Neural progenitor cell (in vitro differentiated cells): ENCODE results near the gene OIP5. TPM values are rescaled to one million over a fixed set of nuclear protein-coding genes. Genes with fewer than 3 reads are reported as not detected.
"Not testable (repeated sequence)": the region's sequence is repeated elsewhere in the genome, so short reads cannot be mapped to it uniquely, and the experiment has no call there.

ENCODE experiments used
- DNase-seq: peaks from one replicate; pipeline ENCODE4 v3.0.0-alpha.2; 2016; ENCODE audit warnings: low spot score
- H2AFZ ChIP-seq: fragments of 200-600 bp; sonication (generic); replicated peaks from 2 replicates; pipeline ENCODE4 v1.6.1; 2016; ENCODE audit warnings: antibody characterized with exemption
- H3F3A ChIP-seq: fragments of 200-600 bp; sonication (generic); 2 replicates; pipeline ENCODE4 v1.6.1; 2016; ENCODE audit warnings: antibody characterized with exemption, low read depth
- H3K27ac ChIP-seq: fragments of 200-600 bp; sonication (generic); 2 replicates; pipeline ENCODE4 v1.5.1; 2016; ENCODE audit warnings: mild to moderate bottlenecking
- H3K27me3 ChIP-seq: fragments of 200-600 bp; sonication (generic); 2 replicates; pipeline ENCODE4 v1.6.1; 2016; ENCODE audit warnings: mild to moderate bottlenecking, moderate library complexity
- H3K36me3 ChIP-seq: fragments of 200-600 bp; sonication (generic); 2 replicates; pipeline ENCODE4 v1.5.1; 2016
- H3K4me1 ChIP-seq: fragments of 200-600 bp; sonication (generic); 2 replicates; pipeline ENCODE4 v1.6.1; 2016; ENCODE audit warnings: mixed run types
- H3K4me2 ChIP-seq: fragments of 200-600 bp; sonication (generic); 2 replicates; pipeline ENCODE4 v1.6.1; 2016
- H3K4me3 ChIP-seq: fragments of 200-600 bp; sonication (generic); 2 replicates; pipeline ENCODE4 v1.5.1; 2016
- H3K79me2 ChIP-seq: fragments of 200-600 bp; sonication (generic); 2 replicates; pipeline ENCODE4 v1.6.1; 2016; ENCODE audit warnings: low read depth
- H3K9ac ChIP-seq: fragments of 200-600 bp; sonication (generic); 2 replicates; pipeline ENCODE4 v1.6.1; 2016
- H3K9me3 ChIP-seq: fragments of 200-600 bp; sonication (generic); 2 replicates; pipeline ENCODE4 v1.5.1; 2016; ENCODE audit warnings: low read depth
- H4K20me1 ChIP-seq: fragments of 200-600 bp; sonication (generic); 2 replicates; pipeline ENCODE4 v1.6.1; 2016; ENCODE audit warnings: low read depth
- H3K27ac Mint-ChIP-seq: 3 replicates; pipeline ENCODE4 v1.8.0; 2021; ENCODE audit warnings: mixed read lengths
- H3K27me3 Mint-ChIP-seq: 2 replicates; pipeline ENCODE4 v1.8.0; 2022; ENCODE audit warnings: low read depth, mild to moderate bottlenecking, inconsistent platforms, moderate library complexity, mixed read lengths; ENCODE audit not compliant: insufficient read depth
- H3K36me3 Mint-ChIP-seq: 3 replicates; pipeline ENCODE4 v1.8.0; 2021; ENCODE audit warnings: mixed read lengths
- H3K4me1 Mint-ChIP-seq: 3 replicates; pipeline ENCODE4 v1.8.0; 2021; ENCODE audit warnings: mixed read lengths
- H3K4me3 Mint-ChIP-seq: 3 replicates; pipeline ENCODE4 v1.8.0; 2021; ENCODE audit warnings: mild to moderate bottlenecking, moderate library complexity, mixed read lengths
- H3K9me3 Mint-ChIP-seq: 3 replicates; pipeline ENCODE4 v1.8.0; 2020; ENCODE audit warnings: mixed read lengths
- CTCF ChIP-seq: fragments of 200-600 bp; sonication (generic); IDR thresholded peaks from 2 replicates; pipeline ENCODE4 v1.5.1; 2017; ENCODE audit warnings: antibody characterized with exemption, mild to moderate bottlenecking
- EZH2 ChIP-seq: fragments of 200-600 bp; sonication (generic); IDR thresholded peaks from 2 replicates; pipeline ENCODE4 v1.6.1; 2017; ENCODE audit warnings: antibody characterized with exemption, mild to moderate bottlenecking, moderate library complexity
- EZH2phosphoT487 ChIP-seq: fragments of 200-600 bp; sonication (generic); IDR thresholded peaks from 2 replicates; pipeline ENCODE4 v1.6.1; 2017; ENCODE audit warnings: antibody characterized with exemption
- total RNA-seq: library from RNA; depleted of rRNA; stranded (reverse); fragments of >200 nt; gene quantifications from 2 replicates; pipeline ENCODE4 v1.2.3, GENCODE V29; 2015; ENCODE audit warnings: low replicate concordance

OIP5 gene
- total RNA-seq, 1 donor from 2014 or later: 70.2 TPM

DNA sequence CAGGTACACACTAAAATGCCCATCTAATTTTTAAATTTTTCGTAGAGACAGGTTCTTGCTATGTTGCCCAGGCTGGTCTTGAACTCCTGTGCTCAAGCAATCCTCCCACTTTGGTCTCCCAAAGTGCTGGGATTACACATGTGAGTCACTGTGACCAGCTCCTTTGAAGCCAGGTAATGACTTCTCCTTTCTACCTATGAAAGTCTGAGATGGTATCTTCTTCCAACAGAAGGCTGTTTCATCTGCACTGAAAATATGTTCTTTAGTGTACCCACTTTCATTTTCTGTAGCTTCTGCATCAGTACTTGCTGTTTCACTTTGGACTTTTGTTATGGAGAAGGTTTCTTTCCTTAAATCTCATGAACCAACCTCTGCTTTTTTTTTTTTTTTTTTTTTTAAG is 8.8 kb downstream of the OIP5 start:
- H3K4me1 Mint-ChIP-seq: no peaks in the 10 kb centered on the region
- no peak overlapping the region for H3K9ac ChIP-seq
- H3K4me2 ChIP-seq: no peak overlapping the region
- H3K4me3 ChIP-seq: no peak overlapping the region
- peaks cover 8% of the 10 kb centered on the region for H3K79me2 ChIP-seq
- H3K9me3 Mint-ChIP-seq: no peaks in the 10 kb centered on the region
- no peaks in the 10 kb centered on the region for H3K27me3 ChIP-seq
- H3K9me3 ChIP-seq: no peaks in the 10 kb centered on the region
- H3K27me3 Mint-ChIP-seq: no peaks in the 10 kb centered on the region
- H3K36me3 Mint-ChIP-seq: peaks cover 37% of the 10 kb centered on the region
- no peaks in the 10 kb centered on the region for H3K4me1 ChIP-seq
- H2AFZ ChIP-seq: no peak overlapping the region
- H3F3A ChIP-seq: no peaks in the 10 kb centered on the region
- no peak for DNase-seq
- no peak overlapping the region for H3K27ac Mint-ChIP-seq
- TF ChIP-seq EZH2: no peak
- TF ChIP-seq CTCF: no peak
- TF ChIP-seq EZH2phosphoT487: no peak
- no peak overlapping the region for H3K27ac ChIP-seq
- no peak overlapping the region for H3K4me3 Mint-ChIP-seq
- no peaks in the 10 kb centered on the region for H4K20me1 ChIP-seq
- peaks cover 19% of the 10 kb centered on the region for H3K36me3 ChIP-seq

- not testable (repeated sequence) for H3K9me3 Mint-ChIP-seq, H3F3A ChIP-seq, H3K4me1 Mint-ChIP-seq, H3K9me3 ChIP-seq, H3K9ac ChIP-seq, H4K20me1 ChIP-seq, DNase-seq, H3K79me2 ChIP-seq, H3K27me3 ChIP-seq, H3K27me3 Mint-ChIP-seq, H3K27ac ChIP-seq, H3K4me1 ChIP-seq, H3K27ac Mint-ChIP-seq, H3K4me2 ChIP-seq, H3K4me3 Mint-ChIP-seq, H3K4me3 ChIP-seq, H2AFZ ChIP-seq
- H3K36me3 ChIP-seq: peaks cover 19% of the 10 kb centered on the region
- peaks cover 39% of the 10 kb centered on the region for H3K36me3 Mint-ChIP-seq
Observed at GRCh38 chr15:41320805-41321330, 11.5 kb downstream of the OIP5 start.

- H3K9ac ChIP-seq: no peak overlapping the region
- H3K4me3 ChIP-seq: no peak overlapping the region
- no peaks in the 10 kb centered on the region for H3K4me1 ChIP-seq
- no peaks in the 10 kb centered on the region for H3K4me1 Mint-ChIP-seq
- peaks cover 11% of the 10 kb centered on the region for H3K36me3 Mint-ChIP-seq
- no peaks in the 10 kb centered on the region for H3K9me3 Mint-ChIP-seq
- peaks cover 12% of the 10 kb centered on the region for H3K36me3 ChIP-seq
- H3K27ac ChIP-seq: no peak overlapping the region
- H3K4me2 ChIP-seq: no peak overlapping the region
- H3K4me3 Mint-ChIP-seq: no peak overlapping the region
- H3K27me3 Mint-ChIP-seq: no peaks in the 10 kb centered on the region
- H2AFZ ChIP-seq: no peak overlapping the region
- TF ChIP-seq CTCF (no peak), EZH2 (no peak), EZH2phosphoT487 (no peak)
- no peaks in the 10 kb centered on the region for H3K9me3 ChIP-seq
- no peaks in the 10 kb centered on the region for H3K79me2 ChIP-seq
- H4K20me1 ChIP-seq: no peaks in the 10 kb centered on the region
- peaks cover 9% of the 10 kb centered on the region for H3F3A ChIP-seq
- DNase-seq: no peak
- no peak overlapping the region for H3K27ac Mint-ChIP-seq
- H3K27me3 ChIP-seq: no peaks in the 10 kb centered on the region
Observed at GRCh38 chr15:41309226-41309905, 23.0 kb downstream of the OIP5 start.

GRCh38 chr15:41307679-41308078 is 24.7 kb downstream of the OIP5 start:
- no peak for DNase-seq
- Histone ChIP-seq H3K9ac (no peak overlapping the region), H3F3A (peaks cover 9% of the 10 kb centered on the region), H3K79me2 (no peaks in the 10 kb centered on the region), H3K27me3 (no peaks in the 10 kb centered on the region), H3K4me1 (peaks cover 5% of the 10 kb centered on the region), H3K4me2 (no peak overlapping the region), H3K36me3 (peaks cover 4% of the 10 kb centered on the region), H4K20me1 (peaks cover 8% of the 10 kb centered on the region), H3K27ac (no peak overlapping the region), H3K4me3 (no peak overlapping the region), H3K9me3 (no peaks in the 10 kb centered on the region), H2AFZ (no peak overlapping the region)
- Mint-ChIP-seq H3K27me3 (no peaks in the 10 kb centered on the region), H3K9me3 (no peaks in the 10 kb centered on the region), H3K4me1 (no peaks in the 10 kb centered on the region), H3K36me3 (peaks cover 3% of the 10 kb centered on the region), H3K27ac (no peak overlapping the region), H3K4me3 (no peak overlapping the region)
- TF ChIP-seq EZH2phosphoT487 (no peak), EZH2 (no peak), CTCF (no peak)
